Measurements from ENCODE around the gene ARHGAP44.

The ARHGAP44 gene

GRCh38 chr17:12850996-12851395, 61.7 kb downstream of the ARHGAP44 start:
- no peaks in the 10 kb centered on the region for H3K4me1 ChIP-seq (ENCODE audit: control insufficient read depth in 1 of 2, insufficient read depth in 2 of 2, low read length in 2 of 2)
- H3K9me3 ChIP-seq (ENCODE audit: insufficient read depth, low read depth, low read length) = peaks cover 2% of the 10 kb centered on the region
- no peaks in the 10 kb centered on the region for H3K79me1 ChIP-seq (ENCODE audit: low read length)
- H4K12ac ChIP-seq (ENCODE audit: low read depth, low read length) = no peak overlapping the region
- no peak overlapping the region for H2AK5ac ChIP-seq (ENCODE audit: low read length)
- H3K14ac ChIP-seq (ENCODE audit: low read length) = no peak overlapping the region
- no peak overlapping the region for H2BK5ac ChIP-seq (ENCODE audit: low read depth, low read length, poor library complexity)
- no peak overlapping the region for H3K4me3 ChIP-seq (ENCODE audit: low read depth, low read length)
- H3K9ac ChIP-seq (ENCODE audit: low read length) = no peak overlapping the region
- no CpG with 5 or more reads among the region's 9 CpGs for WGBS (ENCODE audit: extremely low coverage, insufficient coverage, insufficient read length)
- no peak overlapping the region for H3K23ac ChIP-seq (ENCODE audit: low read length)
- H3K4me2 ChIP-seq (ENCODE audit: low read length) = no peak overlapping the region
- H2BK120ac ChIP-seq (ENCODE audit: insufficient read depth, low read length, poor library complexity) = no peak overlapping the region
- H3K79me2 ChIP-seq (ENCODE audit: control insufficient read depth, insufficient read depth, low read length, poor library complexity) = no peaks in the 10 kb centered on the region
- no peak overlapping the region for H2BK12ac ChIP-seq (ENCODE audit: low read length)
- no peaks in the 10 kb centered on the region for H3K36me3 ChIP-seq (ENCODE audit: control insufficient read depth in 1 of 2, insufficient read depth in 2 of 2, low read length in 2 of 2)
- H3K27ac ChIP-seq (ENCODE audit: low read depth, low read length) = no peak overlapping the region
- no peak overlapping the region for H2AFZ ChIP-seq (ENCODE audit: insufficient read depth, low read length, poor library complexity)
- H4K8ac ChIP-seq (ENCODE audit: low read depth, low read length) = no peak overlapping the region
- no peak overlapping the region for H3K18ac ChIP-seq (ENCODE audit: low read length)
- H4K91ac ChIP-seq (ENCODE audit: low read depth, low read length) = no peak overlapping the region
- H3K4ac ChIP-seq (ENCODE audit: low read depth, low read length) = no peak overlapping the region
- DNase-seq = no peak
- no peaks in the 10 kb centered on the region for H3K27me3 ChIP-seq (ENCODE audit: insufficient read depth, low read length)

- Histone ChIP-seq H3K79me1 (ENCODE audit: low read length) (no peaks in the 10 kb centered on the region), H3K27ac (ENCODE audit: low read depth, low read length) (no peak overlapping the region), H2AFZ (ENCODE audit: insufficient read depth, low read length, poor library complexity) (no peak overlapping the region), H3K9me3 (ENCODE audit: insufficient read depth, low read depth, low read length) (peaks cover 2% of the 10 kb centered on the region), H3K36me3 (ENCODE audit: control insufficient read depth in 1 of 2, insufficient read depth in 2 of 2, low read length in 2 of 2) (no peaks in the 10 kb centered on the region), H3K79me2 (ENCODE audit: control insufficient read depth, insufficient read depth, low read length, poor library complexity) (no peaks in the 10 kb centered on the region), H3K27me3 (ENCODE audit: insufficient read depth, low read length) (no peaks in the 10 kb centered on the region), H3K18ac (ENCODE audit: low read length) (no peak overlapping the region), H3K4me1 (ENCODE audit: control insufficient read depth in 1 of 2, insufficient read depth in 2 of 2, low read length in 2 of 2) (no peaks in the 10 kb centered on the region), H3K4ac (ENCODE audit: low read depth, low read length) (no peak overlapping the region), H3K4me3 (ENCODE audit: low read depth, low read length) (no peak overlapping the region), H4K12ac (ENCODE audit: low read depth, low read length) (no peak overlapping the region), H3K4me2 (ENCODE audit: low read length) (no peak overlapping the region), H2AK5ac (ENCODE audit: low read length) (no peak overlapping the region), H3K9ac (ENCODE audit: low read length) (no peak overlapping the region), H3K23ac (ENCODE audit: low read length) (no peak overlapping the region), H2BK5ac (ENCODE audit: low read depth, low read length, poor library complexity) (no peak overlapping the region), H4K8ac (ENCODE audit: low read depth, low read length) (no peak overlapping the region), H4K91ac (ENCODE audit: low read depth, low read length) (no peak overlapping the region), H2BK12ac (ENCODE audit: low read length) (no peak overlapping the region), H3K14ac (ENCODE audit: low read length) (no peak overlapping the region), H2BK120ac (ENCODE audit: insufficient read depth, low read length, poor library complexity) (no peak overlapping the region)
- no peak for DNase-seq
- WGBS (ENCODE audit: extremely low coverage, insufficient coverage, insufficient read length) = no CpG with 5 or more reads among the region's 4 CpGs
Measured at GRCh38 chr17:12851901-12852435, 62.7 kb downstream of the ARHGAP44 start.

GRCh38 chr17:12853921-12854320, 64.6 kb downstream of the ARHGAP44 start:
- H3K4me2 ChIP-seq (ENCODE audit: low read length) = no peak overlapping the region
- no peak overlapping the region for H3K9ac ChIP-seq (ENCODE audit: low read length)
- H2BK5ac ChIP-seq (ENCODE audit: low read depth, low read length, poor library complexity) = no peak overlapping the region
- H3K9me3 ChIP-seq (ENCODE audit: insufficient read depth, low read depth, low read length) = peaks cover 2% of the 10 kb centered on the region
- H3K27ac ChIP-seq (ENCODE audit: low read depth, low read length) = no peak overlapping the region
- H4K8ac ChIP-seq (ENCODE audit: low read depth, low read length) = no peak overlapping the region
- WGBS (ENCODE audit: extremely low coverage, insufficient coverage, insufficient read length) = no CpG with 5 or more reads among the region's 2 CpGs
- no peak overlapping the region for H2BK12ac ChIP-seq (ENCODE audit: low read length)
- no peaks in the 10 kb centered on the region for H3K79me1 ChIP-seq (ENCODE audit: low read length)
- H3K23ac ChIP-seq (ENCODE audit: low read length) = no peak overlapping the region
- no peaks in the 10 kb centered on the region for H3K4me1 ChIP-seq (ENCODE audit: control insufficient read depth in 1 of 2, insufficient read depth in 2 of 2, low read length in 2 of 2)
- H3K36me3 ChIP-seq (ENCODE audit: control insufficient read depth in 1 of 2, insufficient read depth in 2 of 2, low read length in 2 of 2) = no peaks in the 10 kb centered on the region
- no peaks in the 10 kb centered on the region for H3K27me3 ChIP-seq (ENCODE audit: insufficient read depth, low read length)
- H2BK120ac ChIP-seq (ENCODE audit: insufficient read depth, low read length, poor library complexity) = no peak overlapping the region
- no peak overlapping the region for H2AK5ac ChIP-seq (ENCODE audit: low read length)
- H3K4ac ChIP-seq (ENCODE audit: low read depth, low read length) = no peak overlapping the region
- H3K18ac ChIP-seq (ENCODE audit: low read length) = no peak overlapping the region
- no peak overlapping the region for H3K14ac ChIP-seq (ENCODE audit: low read length)
- no peak for DNase-seq
- H2AFZ ChIP-seq (ENCODE audit: insufficient read depth, low read length, poor library complexity) = no peak overlapping the region
- H4K12ac ChIP-seq (ENCODE audit: low read depth, low read length) = no peak overlapping the region
- H3K79me2 ChIP-seq (ENCODE audit: control insufficient read depth, insufficient read depth, low read length, poor library complexity) = no peaks in the 10 kb centered on the region
- no peak overlapping the region for H3K4me3 ChIP-seq (ENCODE audit: low read depth, low read length)
- no peak overlapping the region for H4K91ac ChIP-seq (ENCODE audit: low read depth, low read length)

- H3K14ac ChIP-seq (ENCODE audit: low read length) = no peak overlapping the region
- no peak overlapping the region for H4K12ac ChIP-seq (ENCODE audit: low read depth, low read length)
- H4K8ac ChIP-seq (ENCODE audit: low read depth, low read length) = no peak overlapping the region
- no peak overlapping the region for H2AFZ ChIP-seq (ENCODE audit: insufficient read depth, low read length, poor library complexity)
- H3K79me1 ChIP-seq (ENCODE audit: low read length) = no peaks in the 10 kb centered on the region
- H2AK5ac ChIP-seq (ENCODE audit: low read length) = no peak overlapping the region
- H3K36me3 ChIP-seq (ENCODE audit: control insufficient read depth in 1 of 2, insufficient read depth in 2 of 2, low read length in 2 of 2) = no peaks in the 10 kb centered on the region
- no peak overlapping the region for H3K4ac ChIP-seq (ENCODE audit: low read depth, low read length)
- no peaks in the 10 kb centered on the region for H3K27me3 ChIP-seq (ENCODE audit: insufficient read depth, low read length)
- no peak overlapping the region for H3K18ac ChIP-seq (ENCODE audit: low read length)
- no peak overlapping the region for H3K23ac ChIP-seq (ENCODE audit: low read length)
- H3K9ac ChIP-seq (ENCODE audit: low read length) = no peak overlapping the region
- DNase-seq = peak in 1 of 2 donors; percentile 38
- H3K4me1 ChIP-seq (ENCODE audit: control insufficient read depth in 1 of 2, insufficient read depth in 2 of 2, low read length in 2 of 2) = no peaks in the 10 kb centered on the region
- no peak overlapping the region for H2BK5ac ChIP-seq (ENCODE audit: low read depth, low read length, poor library complexity)
- H2BK120ac ChIP-seq (ENCODE audit: insufficient read depth, low read length, poor library complexity) = no peak overlapping the region
- H4K91ac ChIP-seq (ENCODE audit: low read depth, low read length) = no peak overlapping the region
- H3K9me3 ChIP-seq (ENCODE audit: insufficient read depth, low read depth, low read length) = peaks cover 2% of the 10 kb centered on the region
- no peak overlapping the region for H3K27ac ChIP-seq (ENCODE audit: low read depth, low read length)
- H3K4me2 ChIP-seq (ENCODE audit: low read length) = no peak overlapping the region
- WGBS (ENCODE audit: extremely low coverage, insufficient coverage, insufficient read length) = no CpG with 5 or more reads among the region's 3 CpGs
- H3K79me2 ChIP-seq (ENCODE audit: control insufficient read depth, insufficient read depth, low read length, poor library complexity) = no peaks in the 10 kb centered on the region
- no peak overlapping the region for H2BK12ac ChIP-seq (ENCODE audit: low read length)
- H3K4me3 ChIP-seq (ENCODE audit: low read depth, low read length) = no peak overlapping the region
Measured at GRCh38 chr17:12856416-12856815, 67.1 kb downstream of the ARHGAP44 start.
